Measurements from ENCODE around the gene PARD6A.

PARD6A gene

DNA sequence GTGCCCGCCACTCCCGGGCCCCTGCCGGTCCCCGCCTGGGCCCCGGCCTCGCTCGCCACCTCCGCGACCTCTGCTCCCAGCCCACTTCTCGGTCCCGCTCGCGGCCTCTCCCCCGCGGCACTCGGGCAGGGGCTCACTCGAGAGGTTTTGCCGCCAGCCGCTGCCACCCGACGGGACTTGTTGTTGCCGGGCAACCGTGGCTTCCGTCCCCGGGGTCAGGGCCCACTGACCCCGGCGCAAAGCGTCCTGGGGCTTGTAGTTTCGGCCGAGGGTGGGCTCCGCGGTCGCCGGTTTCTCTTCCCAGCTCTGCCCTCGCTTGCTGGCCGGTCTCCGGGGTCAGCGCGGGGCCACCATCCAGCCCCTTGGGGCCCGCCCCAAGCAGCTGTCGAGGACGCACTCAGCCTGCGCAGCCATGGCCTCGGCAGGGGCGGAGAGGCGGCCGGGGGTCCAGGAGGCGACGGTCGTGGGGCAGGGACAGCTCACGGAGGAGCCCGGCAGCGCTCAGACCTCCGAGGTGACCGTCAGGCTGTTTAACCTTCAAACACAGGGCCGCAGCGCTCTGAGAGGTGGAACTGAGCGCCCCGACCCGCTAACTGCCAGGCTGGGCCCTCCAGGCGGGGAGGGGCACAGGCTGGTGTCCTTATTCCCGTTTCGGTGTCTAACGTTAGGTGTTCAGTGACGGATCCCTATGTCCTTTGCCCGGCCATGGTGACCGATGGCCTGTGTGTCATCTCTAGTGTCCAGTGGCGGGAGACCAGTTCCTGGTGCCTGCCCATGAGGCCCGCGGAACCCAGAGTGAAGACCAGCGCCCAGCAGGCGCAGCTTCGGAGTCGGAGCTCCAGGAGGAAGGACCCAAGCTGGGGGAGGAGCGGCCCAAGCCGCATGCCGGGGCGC, 6.0 kb downstream of the PARD6A start, which contains the start of the genes C16orf86 and ENKD1:
Gene C16orf86, plus strand, starts transcription at position 256 of the 894 bp plus-strand sequence. Its CDS starts 157 bp downstream, at position 413.
Gene ENKD1, minus strand, starts transcription at position 192 of the 894 bp plus-strand sequence. CDS start 308 bp downstream, outside the sequence.
- peak; percentile 56 for DNase-seq (ENCODE audit: low read depth, low spot score)

DNA sequence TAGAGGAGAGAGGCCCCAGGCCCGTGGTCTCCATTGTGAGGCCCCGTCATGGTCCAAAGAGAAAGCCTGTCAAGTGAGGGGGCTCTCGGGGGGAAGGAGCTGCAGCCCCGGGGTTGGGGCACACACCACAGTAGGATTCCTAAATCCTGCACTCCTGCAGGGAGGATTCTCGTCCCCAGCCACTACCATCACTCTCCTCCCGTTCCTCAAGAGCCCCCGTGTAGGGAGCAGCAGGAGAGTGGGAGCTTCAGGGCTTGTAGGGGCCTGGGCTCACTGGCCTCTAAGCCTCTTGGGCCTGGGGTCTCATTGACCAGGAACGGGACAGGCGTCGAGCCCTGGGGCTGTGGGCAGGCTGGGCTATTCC, 6.7 kb downstream of the PARD6A start:
- DNase-seq (ENCODE audit: low read depth, low spot score), result no peak

DNA sequence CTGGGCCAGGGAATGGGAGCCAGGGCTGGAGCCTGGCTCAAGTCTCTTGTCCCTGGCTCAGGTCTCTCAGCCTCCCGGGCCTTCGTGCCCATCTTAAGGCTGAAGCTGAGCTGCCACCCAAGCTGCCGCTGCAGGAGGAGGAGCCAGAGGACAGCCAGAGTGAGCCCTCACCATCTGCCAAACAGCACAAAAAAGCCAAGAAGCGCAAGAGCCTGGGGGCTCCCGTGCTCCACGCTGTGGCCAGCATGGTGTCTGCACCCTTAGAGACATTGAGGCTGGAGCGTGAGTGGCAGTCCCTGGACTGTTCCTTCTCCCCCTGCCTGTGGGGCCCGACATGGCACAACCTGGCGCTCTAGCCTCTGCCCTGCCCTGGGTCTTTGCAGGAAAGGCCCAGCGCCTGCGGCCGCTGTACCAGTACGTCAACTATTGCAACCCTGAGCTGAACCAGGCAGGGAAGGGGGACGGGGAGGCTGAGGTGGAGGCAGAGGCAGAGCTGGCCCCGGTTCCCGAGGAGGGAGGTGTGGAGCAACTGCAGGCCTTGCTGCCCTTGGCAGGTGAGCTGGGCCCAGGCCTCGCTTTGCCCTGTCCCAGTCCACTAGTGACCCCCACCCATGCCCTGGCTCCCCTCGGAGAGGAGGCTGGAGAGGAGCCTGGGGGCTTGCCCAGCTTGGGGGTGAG, 7.2 kb downstream of the PARD6A start:
- DNase-seq (ENCODE audit: low read depth, low spot score), result peak; percentile 58

DNA sequence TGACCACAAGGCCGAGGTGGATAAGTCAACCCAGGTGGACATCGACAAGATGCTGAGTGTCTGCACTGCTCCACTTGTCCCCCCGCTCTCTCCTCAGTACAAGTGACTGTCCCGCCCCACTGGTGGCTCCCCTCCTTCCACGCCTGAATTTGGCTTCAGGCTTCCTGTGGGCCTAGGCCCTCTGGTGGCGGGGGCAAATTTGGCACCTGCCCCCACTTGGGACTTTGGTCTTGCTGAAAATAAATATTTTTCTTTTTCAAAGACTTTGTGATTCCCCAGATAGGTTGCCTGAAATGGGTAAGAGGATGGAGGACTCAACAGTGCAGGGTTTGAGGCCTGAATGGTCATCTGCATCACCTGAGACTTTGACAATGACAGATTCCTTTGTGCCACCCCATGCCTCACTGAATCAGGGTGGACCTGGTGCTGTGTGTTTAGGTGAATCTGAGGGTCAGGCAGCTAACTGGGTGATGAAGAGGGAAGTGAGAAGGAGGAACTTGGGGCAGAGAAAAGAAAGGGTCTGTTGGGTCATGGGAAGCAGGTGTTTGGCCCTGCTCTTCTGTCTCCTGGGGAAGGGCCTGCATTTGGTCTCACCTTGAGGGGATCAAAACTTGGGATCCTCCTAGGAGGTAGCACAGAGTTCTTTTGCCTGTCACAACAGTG, 7.9 kb downstream of the PARD6A start:
- no peak for DNase-seq (ENCODE audit: low read depth, low spot score)

DNA sequence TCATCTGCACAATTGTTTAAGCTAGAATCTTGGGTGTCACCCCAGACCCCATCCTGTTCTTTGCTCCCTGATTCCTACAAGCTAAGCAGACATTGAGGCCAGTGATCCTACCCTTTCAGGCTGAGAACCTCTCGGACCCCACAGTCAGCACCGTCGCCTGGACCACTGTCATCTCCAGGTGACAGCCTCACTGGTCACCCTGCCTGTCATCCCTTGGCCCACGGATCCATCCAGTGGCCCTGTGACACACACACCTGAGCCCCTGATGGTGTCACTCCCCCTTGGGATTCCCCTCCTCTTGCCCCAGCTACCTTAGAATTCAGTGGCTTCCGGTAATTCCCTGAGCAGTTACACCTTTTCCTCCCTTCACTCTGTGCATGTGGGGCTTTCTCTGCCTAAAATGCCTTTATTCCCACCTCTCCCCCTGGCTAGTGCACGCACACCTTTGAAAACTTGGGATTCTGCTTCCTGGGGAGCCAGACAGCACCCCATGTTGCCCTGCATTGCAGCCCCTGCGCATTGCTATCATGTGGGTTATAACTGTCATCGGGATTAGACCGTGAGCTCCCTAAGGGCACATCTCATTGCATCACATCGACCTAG, 8.8 kb downstream of the PARD6A start:
- DNase-seq (ENCODE audit: low read depth, low spot score), result no peak

DNA sequence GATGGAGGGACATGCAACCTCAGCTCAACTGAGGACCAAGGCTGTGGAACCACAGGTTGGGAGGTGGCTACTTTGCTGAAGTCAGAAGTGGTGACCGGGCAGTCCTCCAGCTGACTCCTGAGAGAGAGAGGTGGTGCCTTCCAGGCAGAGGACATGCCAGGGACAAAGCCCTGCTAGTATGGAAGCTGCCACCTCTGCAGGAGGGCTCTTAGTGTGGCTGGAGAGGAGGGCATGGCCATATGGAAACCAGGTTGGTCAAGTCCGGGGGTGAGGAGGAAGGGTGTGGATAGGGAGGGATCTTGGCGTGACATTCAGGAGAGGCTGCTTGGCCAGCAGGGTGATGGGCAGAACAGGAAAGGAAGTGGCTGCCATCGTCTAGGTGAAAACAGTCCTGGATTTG, 11.5 kb downstream of the PARD6A start:
- DNase-seq (ENCODE audit: low read depth, low spot score), result no peak

DNA sequence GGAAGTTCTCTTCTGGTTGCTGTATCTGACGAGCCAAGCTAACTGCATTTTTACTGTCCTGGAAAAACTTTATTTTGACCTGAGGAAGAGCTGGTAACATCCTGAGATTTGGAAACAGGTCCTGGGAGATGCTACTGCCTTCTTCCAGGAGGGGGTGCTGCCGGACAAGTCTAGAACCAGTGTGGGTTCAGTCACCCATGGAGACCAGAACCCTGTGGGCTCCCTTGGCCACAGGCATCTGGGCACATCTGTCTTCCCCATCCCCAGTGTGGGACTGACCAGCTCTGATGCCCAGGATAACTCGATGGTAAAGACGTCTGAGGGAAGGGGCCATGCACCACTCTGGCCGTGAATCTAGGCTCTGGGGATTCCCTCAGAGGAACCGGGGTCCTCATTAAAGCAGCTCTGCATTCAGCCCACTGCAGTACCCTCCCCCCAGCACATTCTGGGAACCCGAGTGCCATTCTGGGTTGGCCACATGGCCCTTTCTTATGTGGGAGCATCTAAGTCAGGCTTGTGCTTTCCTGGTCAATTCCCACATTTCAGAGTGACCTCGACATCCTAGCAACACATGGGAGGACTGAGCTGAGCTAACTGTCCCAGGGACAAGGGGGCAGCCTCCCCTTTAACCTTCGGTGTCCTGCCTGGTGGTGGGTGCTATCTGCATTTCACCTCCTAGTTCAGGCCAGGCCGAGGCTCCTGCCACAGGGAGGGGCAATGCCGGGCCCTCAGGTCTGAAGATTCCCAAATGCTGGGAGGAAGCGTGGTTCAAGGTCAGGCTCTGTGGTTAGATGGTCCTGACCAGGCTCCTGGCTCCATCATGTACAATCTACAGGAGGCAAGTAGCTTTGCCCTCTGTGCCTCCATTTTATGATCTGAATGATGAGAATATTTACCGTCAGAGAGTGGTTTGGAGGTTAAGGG, 12.2 kb downstream of the PARD6A start:
- DNase-seq (ENCODE audit: low read depth, low spot score), result no peak

DNA sequence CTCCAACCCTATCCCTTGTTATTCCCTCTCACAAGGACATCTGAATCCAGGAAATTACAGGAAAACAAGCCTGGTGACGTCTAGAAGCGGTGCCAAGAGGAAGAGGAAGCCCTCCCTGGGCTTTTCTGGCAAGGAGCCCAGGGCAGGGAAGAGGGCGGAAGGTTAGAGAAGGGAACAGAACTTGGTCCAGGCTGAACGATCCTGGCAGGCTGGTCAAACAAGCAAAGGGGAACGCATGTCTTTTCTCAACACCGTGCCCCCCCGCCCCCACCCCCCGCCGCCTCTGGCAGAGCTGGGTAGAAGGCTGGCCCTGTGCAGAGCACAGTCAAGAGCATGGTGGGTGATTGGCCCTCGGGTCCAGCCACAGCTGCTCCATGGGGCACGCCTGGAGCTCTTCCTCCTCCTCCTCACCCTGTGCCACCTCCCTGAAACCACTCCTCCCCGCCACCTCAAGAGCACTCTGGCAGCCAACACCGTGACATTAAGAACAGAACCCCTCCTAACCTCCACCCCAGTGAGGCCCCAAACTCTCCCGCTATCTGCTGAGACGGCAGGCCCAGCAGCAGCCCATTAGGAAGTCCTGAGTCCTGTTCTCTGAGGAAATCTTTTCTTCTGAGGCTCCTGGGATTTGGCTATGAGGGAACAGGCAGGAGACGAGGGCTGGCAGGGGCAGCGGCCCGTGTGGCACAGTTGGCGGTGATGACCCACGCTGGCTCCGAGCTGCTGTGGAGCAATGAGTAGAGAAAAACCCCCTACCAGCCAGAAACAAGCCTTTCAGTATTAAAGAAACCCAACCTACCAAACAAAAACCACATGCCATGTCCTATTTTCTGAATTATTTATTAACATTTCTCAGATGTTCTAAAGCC, 13.2 kb downstream of the PARD6A start:
- no peak for DNase-seq (ENCODE audit: low read depth, low spot score)

DNA sequence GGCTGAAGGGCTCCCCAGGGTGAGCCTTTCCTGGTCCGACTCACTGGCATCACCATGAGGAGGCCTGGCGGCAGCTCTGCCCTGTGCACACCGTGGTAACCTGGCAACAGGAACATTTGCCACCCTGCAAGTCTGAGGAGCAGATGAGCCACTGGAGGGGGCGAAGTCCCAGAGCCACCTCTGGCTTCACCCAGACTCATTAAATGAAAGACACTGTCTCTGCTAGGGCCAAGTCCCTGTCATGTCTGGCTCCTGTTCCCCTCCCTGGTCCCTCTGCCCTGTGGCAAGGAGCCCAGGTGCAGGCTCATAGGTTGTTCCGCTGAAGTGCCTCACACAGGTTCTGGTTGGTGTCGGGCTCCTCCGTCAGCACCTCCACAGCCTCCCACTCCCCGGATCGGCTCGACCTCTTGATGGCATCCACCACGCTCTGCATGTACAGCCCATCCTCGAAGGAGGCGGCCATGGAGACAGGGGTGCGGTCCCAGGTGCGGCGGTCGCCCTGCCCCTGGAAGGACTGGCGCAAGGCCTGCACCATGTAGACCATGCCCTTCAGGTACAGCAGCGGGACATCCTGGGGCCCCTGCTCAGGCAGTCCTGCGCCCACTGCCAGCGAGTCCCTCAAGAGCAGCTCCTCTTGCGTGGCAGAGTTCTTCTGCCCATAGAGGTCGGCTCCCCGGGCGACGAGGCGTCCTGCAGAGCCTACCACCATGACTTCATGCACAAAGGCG, 14.3 kb downstream of the PARD6A start:
- no peak for DNase-seq (ENCODE audit: low read depth, low spot score)

DNA sequence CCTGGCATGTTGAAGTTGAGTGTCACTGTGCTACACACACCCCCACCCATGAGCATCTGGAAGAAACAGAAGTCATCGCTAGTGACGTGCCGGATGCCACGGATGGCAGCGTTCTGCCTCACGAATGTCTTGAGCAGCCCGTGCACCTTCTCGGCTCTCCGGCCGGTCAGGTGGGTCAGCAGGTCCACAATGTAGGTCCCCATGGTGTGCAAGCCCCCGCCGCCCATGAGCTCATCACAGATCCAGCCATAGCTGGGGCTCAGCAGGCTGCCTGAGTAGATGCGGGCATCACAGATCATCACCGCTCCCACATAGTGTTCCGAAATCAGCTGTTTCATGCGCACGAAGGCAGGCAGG, 14.8 kb downstream of the PARD6A start:
- no peak for DNase-seq (ENCODE audit: low read depth, low spot score)

DNA sequence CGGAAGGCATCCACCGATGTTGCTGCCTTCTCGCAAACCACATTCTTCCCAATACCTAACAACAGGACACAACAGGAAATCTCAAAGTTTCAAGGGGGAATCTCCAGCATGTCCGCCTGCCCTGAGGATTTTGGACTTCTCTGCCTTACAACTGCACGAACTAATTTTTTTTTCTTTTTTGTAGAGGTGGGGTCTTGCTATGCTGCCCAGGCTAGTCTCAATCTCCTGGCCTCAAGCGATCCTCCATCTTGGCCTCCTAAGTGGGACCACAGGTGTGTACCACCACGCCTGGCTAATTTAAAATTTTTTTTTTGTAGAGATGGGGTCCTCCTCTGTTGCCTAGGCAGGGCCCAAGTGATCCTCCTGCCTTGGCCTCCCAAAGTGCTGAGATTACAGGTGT, 15.2 kb downstream of the PARD6A start:
- no peak for DNase-seq (ENCODE audit: low read depth, low spot score)

DNA sequence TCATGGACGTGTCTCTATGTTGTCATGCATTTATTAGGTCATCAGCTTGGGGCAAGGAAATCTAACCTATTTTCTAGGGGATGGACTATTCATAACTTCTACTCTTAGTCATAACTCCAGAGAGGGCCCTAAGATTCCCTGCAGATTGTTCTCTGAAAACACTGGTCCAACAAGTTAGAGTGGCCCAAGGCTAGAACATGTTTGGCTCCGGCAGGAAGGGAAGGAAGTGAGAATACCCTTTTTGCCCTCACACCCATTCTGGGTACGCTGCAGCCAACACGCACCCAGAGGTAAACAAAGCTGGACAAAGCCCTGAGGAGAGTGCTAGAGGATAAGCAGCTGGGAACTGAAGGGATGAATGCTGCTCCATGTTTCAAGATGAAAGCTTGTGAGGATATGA, 15.8 kb downstream of the PARD6A start:
- no peak for DNase-seq (ENCODE audit: low read depth, low spot score)

DNA sequence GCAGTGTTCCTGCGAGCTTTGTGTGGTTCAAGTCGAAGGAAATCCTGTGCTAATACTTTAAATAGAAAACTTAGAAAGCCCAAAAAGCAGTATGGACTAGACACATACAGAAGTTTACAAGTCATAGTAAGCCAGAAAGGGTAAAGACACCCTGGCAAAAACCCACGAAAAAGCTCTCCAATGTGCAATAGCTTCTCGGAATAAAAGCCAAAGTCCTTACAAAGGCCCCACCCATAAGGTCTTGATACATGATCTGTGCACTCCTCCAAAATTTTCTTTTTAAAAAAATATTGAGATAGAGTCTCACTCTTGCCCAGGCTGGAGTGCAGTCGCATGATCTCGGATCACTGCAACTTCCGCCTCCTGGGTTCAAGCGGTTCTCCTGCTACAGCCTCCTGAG, 16.2 kb downstream of the PARD6A start:
- no peak for DNase-seq (ENCODE audit: low read depth, low spot score)

DNA sequence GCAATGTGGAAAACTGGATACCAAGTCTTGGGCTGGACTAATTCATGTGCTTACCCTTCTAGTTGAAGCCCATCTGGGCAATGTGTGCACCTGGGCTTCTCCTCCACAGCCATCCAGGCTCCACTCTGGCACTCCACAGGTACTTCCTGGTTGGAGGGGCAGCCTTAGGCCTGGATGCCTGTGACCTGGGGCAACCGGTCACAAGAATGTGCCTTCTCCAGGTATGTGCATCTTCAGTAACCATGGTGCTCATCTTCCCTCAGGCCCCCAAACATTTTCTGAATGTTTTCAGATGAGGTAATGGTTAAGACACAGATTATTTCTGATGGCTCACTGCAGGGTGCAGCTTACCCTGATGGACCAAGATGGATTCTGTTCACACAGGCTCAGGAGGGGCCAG, 17.0 kb downstream of the PARD6A start:
- no peak for DNase-seq (ENCODE audit: low read depth, low spot score)

DNA sequence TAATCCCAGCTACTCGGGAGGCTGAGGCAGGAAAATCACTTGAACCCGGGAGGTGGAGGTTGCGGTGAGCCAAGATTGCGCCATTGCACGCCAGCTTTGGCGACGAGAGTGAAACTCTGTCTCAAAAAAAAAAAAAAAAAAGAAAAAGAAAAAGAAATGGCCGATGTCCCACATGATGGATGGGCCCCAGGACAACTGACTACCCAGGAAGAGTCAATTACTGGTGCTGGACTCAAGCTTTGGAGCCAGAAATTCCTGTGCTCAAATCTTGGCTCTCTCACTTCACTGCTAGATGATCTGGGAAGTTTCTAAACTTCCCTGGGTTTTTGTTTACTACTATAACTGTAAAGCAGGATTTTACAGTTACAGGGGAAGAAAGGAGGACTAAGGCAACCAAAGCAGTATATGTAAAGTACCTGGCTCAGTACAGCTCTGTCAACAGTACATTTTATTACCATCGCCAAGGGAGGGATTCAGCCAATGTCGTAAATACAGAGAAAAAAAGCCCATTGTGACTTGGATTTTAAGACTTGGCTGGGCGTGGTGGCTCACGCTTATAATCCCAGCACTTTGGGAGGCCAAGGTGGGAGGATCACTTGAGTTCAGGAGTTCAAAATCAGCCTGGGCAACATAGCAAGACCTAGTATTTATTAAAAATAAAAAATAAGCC, 17.7 kb downstream of the PARD6A start:
- DNase-seq (ENCODE audit: low read depth, low spot score), result no peak

DNA sequence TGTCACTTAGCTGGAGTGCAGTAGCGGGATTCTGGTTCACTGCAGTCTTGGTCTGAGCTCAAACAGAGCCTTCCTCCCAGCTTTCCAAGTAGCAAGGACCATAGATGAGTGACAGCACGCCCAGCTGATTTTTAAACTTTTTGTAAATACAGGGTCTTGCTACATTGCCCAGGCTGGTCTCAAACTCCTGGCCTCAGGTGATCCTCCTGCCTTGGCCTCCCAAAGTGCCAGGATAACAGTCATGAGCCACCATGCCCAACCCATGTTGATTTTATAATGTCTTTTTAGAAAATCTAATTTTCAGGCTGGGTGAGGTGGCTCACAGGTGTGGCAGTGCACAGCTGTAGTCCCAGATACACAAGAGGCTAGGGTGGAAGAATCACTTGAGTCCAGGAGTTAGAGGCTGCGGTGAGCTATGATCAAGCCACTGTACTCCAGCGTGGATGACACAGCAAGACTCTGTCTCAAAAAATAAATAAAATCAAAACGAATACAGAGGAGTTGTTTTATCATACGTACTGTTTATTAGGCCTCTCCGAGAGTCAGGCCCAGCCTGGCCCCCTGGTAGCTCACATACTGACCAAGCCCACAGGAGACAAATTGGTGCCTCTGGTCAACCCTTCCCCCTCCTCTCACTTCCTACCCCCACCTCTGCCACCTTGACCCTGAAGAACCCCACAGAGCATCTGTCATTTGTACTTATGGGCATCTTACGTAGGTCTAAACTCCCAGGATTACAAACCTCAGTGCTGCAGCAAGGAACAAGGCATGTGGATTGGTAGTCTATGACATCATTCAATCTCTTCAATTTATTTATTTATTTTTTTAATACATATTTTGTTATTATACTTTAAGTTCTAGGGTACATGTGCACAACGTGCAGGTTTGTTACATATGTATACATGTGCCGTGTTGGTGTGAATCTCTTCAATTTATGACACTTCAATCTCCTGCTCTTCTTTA, 19.5 kb downstream of the PARD6A start:
- DNase-seq (ENCODE audit: low read depth, low spot score), result no peak

DNA sequence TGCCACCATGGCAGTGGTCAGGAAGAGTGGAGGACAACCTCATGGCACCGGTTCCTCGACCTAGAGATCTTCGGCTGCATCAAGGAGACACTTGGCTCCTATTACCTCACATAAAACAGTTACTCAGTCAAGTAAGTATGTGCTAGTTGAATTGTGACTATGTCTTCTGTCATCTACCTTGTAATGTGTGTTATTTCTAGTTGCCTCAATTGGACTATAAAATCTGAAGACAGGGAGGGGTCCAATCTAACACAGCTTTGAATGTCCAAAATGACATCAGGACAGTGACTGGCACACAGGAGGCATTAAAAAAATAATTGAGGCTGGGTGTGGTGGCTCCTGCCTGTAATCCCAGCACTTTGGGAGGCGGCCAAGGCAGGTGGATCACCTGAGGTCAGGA, 23.0 kb downstream of the PARD6A start:
- DNase-seq (ENCODE audit: low read depth, low spot score), result no peak
